Endothelial cell of umbilical vein (primary cell): ENCODE results near the gene CD1E. TPM values are rescaled to one million over a fixed set of nuclear protein-coding genes. Genes with fewer than 3 reads are reported as not detected.

ENCODE experiments used
- BruUV-seq: library from RNA; stranded (reverse); fragments of 400-500 nt; replicated peaks from 2 replicates; lab custom pipeline; 2021; lab: Mats Ljungman, UMichigan
- CTCF ChIA-PET: fragments of 300-600, 350-600 bp; sonication (Branson Sonifier 250); formaldehyde crosslinking; loops from one replicate; lab custom pipeline; 2021; ENCODE audit warnings: antibody characterized with exemption, inconsistent platforms; lab: Charles Lee
- POLR2A ChIA-PET: fragments of 300-600, 350-600 bp; sonication (Branson Sonifier 250); formaldehyde crosslinking; loops from one replicate; lab custom pipeline; 2021; ENCODE audit warnings: antibody characterized with exemption, inconsistent platforms; lab: Charles Lee
- DNase-seq: peaks from one replicate; pipeline ENCODE4 v3.0.0-alpha.2; 2011; ENCODE audit warnings: low read depth, low spot score
- FAIRE-seq: peaks from 2 replicates; lab custom pipeline; 2011; peaks lifted over from hg19 to GRCh38; lab: Jason Lieb, UNC
- H2AFZ ChIP-seq: 2 replicates; pipeline ENCODE4 v1.6.0; 2012; ENCODE audit warnings: low read depth, low read length, control low read depth, inconsistent platforms
- H3K27ac ChIP-seq: 2 replicates; pipeline ENCODE4 v1.5.1; 2011; ENCODE audit warnings: low read depth, mild to moderate bottlenecking, control low read depth, low read length, moderate library complexity; ENCODE audit not compliant: insufficient read depth
- H3K27me3 ChIP-seq, 2 experiments: 2 replicates each; pipeline versions ENCODE4 v1.6.0 to v1.6.1; 2011; ENCODE audit warnings: low read length in 2 of 2, mixed read lengths in 1 of 2; ENCODE audit not compliant: control insufficient read depth in 2 of 2, insufficient read depth in 2 of 2
- H3K36me3 ChIP-seq, 2 experiments: 2 replicates in 1 of 2; 3 replicates in 1 of 2; pipeline ENCODE4 v1.5.1; 2011; ENCODE audit warnings: low read length in 2 of 2, mild to moderate bottlenecking in 1 of 2, moderate library complexity in 1 of 2; ENCODE audit not compliant: control insufficient read depth in 2 of 2, insufficient read depth in 2 of 2; ENCODE audit errors: extremely low read depth in 1 of 2
- H3K4me1 ChIP-seq: 3 replicates; pipeline ENCODE4 v1.5.1; 2011; ENCODE audit warnings: mild to moderate bottlenecking, low read length; ENCODE audit not compliant: control insufficient read depth, insufficient read depth; ENCODE audit errors: extremely low read depth
- H3K4me2 ChIP-seq: 2 replicates; pipeline ENCODE4 v1.6.1; 2011; ENCODE audit warnings: low read length, control low read depth, mixed read lengths; ENCODE audit not compliant: insufficient read depth
- H3K4me3 ChIP-seq, 3 experiments: fragments of 200-600 bp in 1 of 3; sonication (generic), shearing (Covaris generic) in 1 of 3; replicated peaks in 1 of 3; 2 replicates each; pipeline ENCODE4 v1.5.1; 2011 to 2016; ENCODE audit warnings: control low read depth in 3 of 3, low read length in 3 of 3, mild to moderate bottlenecking in 2 of 3, inconsistent platforms in 1 of 3, low read depth in 1 of 3, moderate library complexity in 1 of 3; ENCODE audit not compliant: insufficient read depth in 1 of 3
- H3K79me2 ChIP-seq: 2 replicates; pipeline ENCODE4 v1.6.0; 2012; ENCODE audit warnings: low read length, inconsistent platforms; ENCODE audit not compliant: control insufficient read depth, insufficient read depth
- H3K9ac ChIP-seq: replicated peaks from 2 replicates; pipeline ENCODE3; 2011; ENCODE audit warnings: low read length, control low read depth; ENCODE audit not compliant: insufficient read depth; ENCODE audit errors: extremely low read depth
- H3K9me1 ChIP-seq: replicated peaks from 3 replicates; pipeline ENCODE4 v1.6.0; 2011; ENCODE audit warnings: mild to moderate bottlenecking, low read length; ENCODE audit not compliant: control insufficient read depth, insufficient read depth; ENCODE audit errors: extremely low read depth
- H3K9me3 ChIP-seq: replicated peaks from 2 replicates; pipeline ENCODE4 v1.5.1; 2012; ENCODE audit warnings: low read length, inconsistent platforms; ENCODE audit not compliant: control insufficient read depth, insufficient read depth
- H4K20me1 ChIP-seq: replicated peaks from 2 replicates; pipeline ENCODE3; 2011; ENCODE audit warnings: mild to moderate bottlenecking, low read length; ENCODE audit not compliant: control insufficient read depth, insufficient read depth; ENCODE audit errors: extremely low read depth
- EZH2 ChIP-seq: IDR thresholded peaks from 2 replicates; pipeline ENCODE4 v1.6.1; 2012; ENCODE audit warnings: borderline replicate concordance, low read depth, mild to moderate bottlenecking, moderate library complexity, low read length, inconsistent platforms; ENCODE audit not compliant: severe bottlenecking
- FOS ChIP-seq: IDR thresholded peaks from 2 replicates; pipeline ENCODE4 v1.6.1; 2011; ENCODE audit warnings: mild to moderate bottlenecking, low read length, moderate library complexity, borderline replicate concordance; ENCODE audit not compliant: insufficient read depth
- GATA2 ChIP-seq: IDR thresholded peaks from 2 replicates; pipeline ENCODE4 v1.7.0; 2011; ENCODE audit warnings: low read depth, mild to moderate bottlenecking, moderate library complexity, mixed read lengths, low read length; ENCODE audit not compliant: insufficient read length, insufficient read depth
- JUN ChIP-seq: IDR thresholded peaks from 2 replicates; pipeline ENCODE4 v1.6.1; 2011; ENCODE audit warnings: borderline replicate concordance, low read depth; ENCODE audit not compliant: insufficient read length, insufficient read depth
- MYC ChIP-seq: IDR thresholded peaks from one replicate; pipeline ENCODE4 v1.6.1; 2011; ENCODE audit warnings: mild to moderate bottlenecking, low read depth, low read length
- POLR2A ChIP-seq: IDR thresholded peaks from 2 replicates; pipeline ENCODE4 v1.6.1; 2012; ENCODE audit warnings: low read depth, mild to moderate bottlenecking, control low read depth, low read length
- POLR2AphosphoS5 ChIP-seq: IDR thresholded peaks from 2 replicates; pipeline ENCODE4 v1.6.1; 2012; ENCODE audit warnings: low read depth, mild to moderate bottlenecking, control low read depth, low read length, moderate library complexity; ENCODE audit not compliant: insufficient read depth
- dilution Hi-C: fragments of 300-500 bp; cut with MboI; formaldehyde crosslinking; loops from one replicate; pipeline ENCODE4 v1.15.0; 2019; ENCODE audit warnings: low sequenced_read_pairs; ENCODE audit not compliant: extremely low pct_ligation_motif_present
- intact Hi-C: fragments of 100-400 bp; cut with micrococcal nuclease; formaldehyde crosslinking; loops from one replicate; pipeline ENCODE4 v1.10.0; 2022
- polyA plus RNA-seq, 4 experiments: library from polyadenylated mRNA; depleted of rRNA in 3 of 4; stranded (reverse) in 3 of 4; unstranded in 1 of 4; fragments of >200 nt; gene quantifications; 2 replicates each; pipeline versions ENCODE4 v1.2.1 to v1.2.3, GENCODE V29; 2011 to 2012; ENCODE audit warnings: missing spikeins in 1 of 4
- total RNA-seq: library from RNA; stranded (reverse); gene quantifications from 2 replicates; pipeline ENCODE4 v1.2.3, GENCODE V29; 2021
- TF ChIP-seq, protein P1 (sequence below): IDR thresholded peaks from 2 replicates; pipeline ENCODE4 v1.6.1; 2011; ENCODE audit not compliant: insufficient read depth, insufficient read length
- TF ChIP-seq, protein P2 (sequence below), 2 donors: IDR thresholded peaks; 1 replicate in 1 of 2; 2 replicates in 1 of 2; pipeline ENCODE4 v1.5.1; 2011; ENCODE audit warnings: low read length in 2 of 2, mild to moderate bottlenecking in 2 of 2, moderate library complexity in 2 of 2, control low read depth in 1 of 2, inconsistent platforms in 1 of 2, low read depth in 1 of 2; ENCODE audit not compliant: insufficient read depth in 1 of 2; ENCODE audit errors: extremely low read depth in 1 of 2

CD1E gene
- total and polyA plus RNA-seq, 2 donors (not counting 3 experiments of a cell fraction or from before 2014, with no cell fraction given), result not detected

DNA sequence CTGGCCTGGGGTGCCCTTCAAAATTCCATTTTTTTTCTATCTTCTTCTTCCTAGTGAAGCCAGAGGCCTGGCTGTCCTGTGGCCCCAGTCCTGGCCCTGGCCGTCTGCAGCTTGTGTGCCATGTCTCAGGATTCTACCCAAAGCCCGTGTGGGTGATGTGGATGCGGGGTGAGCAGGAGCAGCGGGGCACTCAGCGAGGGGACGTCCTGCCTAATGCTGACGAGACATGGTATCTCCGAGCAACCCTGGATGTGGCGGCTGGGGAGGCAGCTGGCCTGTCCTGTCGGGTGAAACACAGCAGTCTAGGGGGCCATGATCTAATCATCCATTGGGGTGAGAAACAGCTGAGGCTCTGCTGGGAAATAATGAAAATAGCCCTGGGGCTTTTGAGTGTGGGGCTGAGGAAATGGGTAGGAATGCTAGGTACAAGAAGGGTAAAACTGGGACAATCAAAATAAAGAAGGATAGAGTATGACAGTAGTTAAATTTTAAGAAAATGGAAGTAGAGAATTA, 2.1 kb downstream of the CD1E start:
- Histone ChIP-seq H3K79me2 (no peaks in the 10 kb centered on the region), H3K9ac (no peak overlapping the region), H3K9me3 (no peaks in the 10 kb centered on the region), H3K27ac (no peak overlapping the region), H3K36me3 (no peaks in the 10 kb centered on the region), H3K9me1 (no peaks in the 10 kb centered on the region), H4K20me1 (no peaks in the 10 kb centered on the region), H3K27me3 (no peaks in the 10 kb centered on the region), H3K4me3 (no peak overlapping the region), H3K4me2 (no peak overlapping the region), H3K4me1 (no peaks in the 10 kb centered on the region), H2AFZ (no peak overlapping the region)
- ChIA-PET CTCF (no interaction called here), POLR2A (no interaction called here)
- intact Hi-C loops, result no loop called here
- dilution Hi-C loops, result no loop called here
- TF ChIP-seq GATA2, result no peak
- no TSS peak for BruUV-seq
- FAIRE-seq (no peak), DNase-seq (no peak)

DNA sequence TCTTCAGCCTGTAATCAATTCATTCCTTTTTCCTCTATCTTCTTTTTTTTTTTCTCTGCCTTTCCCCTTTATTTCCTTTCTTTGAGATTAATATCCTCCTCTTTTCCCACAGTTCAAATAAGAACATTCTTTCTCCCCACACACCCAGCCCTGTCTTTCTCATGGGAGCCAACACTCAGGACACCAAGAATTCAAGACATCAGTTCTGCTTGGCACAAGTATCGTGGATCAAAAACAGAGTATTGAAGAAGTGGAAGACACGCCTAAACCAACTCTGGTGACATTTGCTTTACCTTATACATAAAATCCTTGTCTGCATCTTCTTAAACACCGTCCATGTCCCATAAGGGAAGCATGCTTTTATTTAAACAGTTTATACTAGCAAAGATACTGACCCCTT, 2.9 kb downstream of the CD1E start:
- Histone ChIP-seq H4K20me1 (no peaks in the 10 kb centered on the region), H3K27me3 (no peaks in the 10 kb centered on the region), H2AFZ (no peak overlapping the region), H3K9me3 (no peaks in the 10 kb centered on the region), H3K36me3 (no peaks in the 10 kb centered on the region), H3K4me3 (no peak overlapping the region), H3K4me1 (no peaks in the 10 kb centered on the region), H3K9me1 (no peaks in the 10 kb centered on the region), H3K79me2 (no peaks in the 10 kb centered on the region), H3K4me2 (no peak overlapping the region), H3K27ac (no peak overlapping the region), H3K9ac (no peak overlapping the region)
- FAIRE-seq (no peak), DNase-seq (no peak)
- TF ChIP-seq MYC (no peak), EZH2 (no peak), POLR2AphosphoS5 (no peak), FOS (no peak), POLR2A (no peak), JUN (no peak)
- TF ChIP-seq, protein P1, sequence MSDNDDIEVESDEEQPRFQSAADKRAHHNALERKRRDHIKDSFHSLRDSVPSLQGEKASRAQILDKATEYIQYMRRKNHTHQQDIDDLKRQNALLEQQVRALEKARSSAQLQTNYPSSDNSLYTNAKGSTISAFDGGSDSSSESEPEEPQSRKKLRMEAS, result no peak
- TF ChIP-seq, protein P2, sequence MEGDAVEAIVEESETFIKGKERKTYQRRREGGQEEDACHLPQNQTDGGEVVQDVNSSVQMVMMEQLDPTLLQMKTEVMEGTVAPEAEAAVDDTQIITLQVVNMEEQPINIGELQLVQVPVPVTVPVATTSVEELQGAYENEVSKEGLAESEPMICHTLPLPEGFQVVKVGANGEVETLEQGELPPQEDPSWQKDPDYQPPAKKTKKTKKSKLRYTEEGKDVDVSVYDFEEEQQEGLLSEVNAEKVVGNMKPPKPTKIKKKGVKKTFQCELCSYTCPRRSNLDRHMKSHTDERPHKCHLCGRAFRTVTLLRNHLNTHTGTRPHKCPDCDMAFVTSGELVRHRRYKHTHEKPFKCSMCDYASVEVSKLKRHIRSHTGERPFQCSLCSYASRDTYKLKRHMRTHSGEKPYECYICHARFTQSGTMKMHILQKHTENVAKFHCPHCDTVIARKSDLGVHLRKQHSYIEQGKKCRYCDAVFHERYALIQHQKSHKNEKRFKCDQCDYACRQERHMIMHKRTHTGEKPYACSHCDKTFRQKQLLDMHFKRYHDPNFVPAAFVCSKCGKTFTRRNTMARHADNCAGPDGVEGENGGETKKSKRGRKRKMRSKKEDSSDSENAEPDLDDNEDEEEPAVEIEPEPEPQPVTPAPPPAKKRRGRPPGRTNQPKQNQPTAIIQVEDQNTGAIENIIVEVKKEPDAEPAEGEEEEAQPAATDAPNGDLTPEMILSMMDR (IDR thresholded peaks at IDR 0.05; ENCODE audit: extremely low read depth in 1 of 2, insufficient read depth in 1 of 2, low read depth in 1 of 2, low read length in 2 of 2), result no peak
- dilution Hi-C loops (no loop called here), intact Hi-C loops (no loop called here)
- no TSS peak for BruUV-seq
- CTCF ChIA-PET, result no interaction called here
- POLR2A ChIA-PET, result no interaction called here
